ENCODE results near the gene SMIM41.

The SMIM41 gene

DNA sequence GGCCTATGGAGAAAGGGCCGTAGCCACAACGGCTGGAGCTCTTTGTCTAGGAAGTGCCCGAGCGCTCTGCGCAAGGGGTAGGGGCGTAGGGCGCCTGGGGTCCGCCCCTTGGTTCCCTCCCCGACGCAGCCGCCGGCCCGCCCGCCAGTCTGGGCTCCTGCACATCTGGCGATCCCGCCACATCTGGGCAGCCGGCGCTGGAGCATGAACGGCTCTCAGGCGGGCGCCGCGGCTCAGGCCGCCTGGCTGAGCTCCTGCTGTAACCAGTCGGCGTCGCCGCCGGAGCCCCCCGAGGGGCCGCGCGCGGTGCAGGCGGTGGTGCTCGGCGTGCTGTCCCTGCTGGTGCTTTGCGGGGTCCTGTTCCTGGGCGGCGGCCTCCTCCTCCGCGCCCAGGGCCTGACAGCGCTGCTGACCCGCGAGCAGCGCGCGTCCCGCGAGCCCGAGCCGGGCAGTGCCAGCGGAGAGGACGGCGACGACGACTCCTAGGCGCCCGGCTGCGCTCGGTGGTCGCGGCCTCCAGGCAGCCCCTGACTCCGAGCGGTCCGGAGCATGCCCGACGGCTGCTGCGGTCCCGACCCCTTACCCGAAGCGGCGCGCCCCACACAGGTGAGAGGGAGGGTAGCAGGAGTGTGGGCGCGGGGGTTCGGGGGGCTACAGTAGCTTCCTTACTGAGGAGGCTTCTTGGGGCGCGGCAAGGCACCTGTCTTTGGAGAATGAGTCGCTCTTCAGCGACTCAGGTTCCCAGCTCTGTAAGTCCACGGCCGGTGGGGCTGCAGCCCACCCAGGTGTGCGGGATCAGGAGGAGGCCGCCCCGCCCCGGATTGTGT lies at the start of gene SMIM41:
Gene SMIM41, plus strand, starts transcription at position 129 of the 827 bp plus-strand sequence. Its CDS starts 76 bp downstream, at position 205.
- no peak for DNase-seq

DNA sequence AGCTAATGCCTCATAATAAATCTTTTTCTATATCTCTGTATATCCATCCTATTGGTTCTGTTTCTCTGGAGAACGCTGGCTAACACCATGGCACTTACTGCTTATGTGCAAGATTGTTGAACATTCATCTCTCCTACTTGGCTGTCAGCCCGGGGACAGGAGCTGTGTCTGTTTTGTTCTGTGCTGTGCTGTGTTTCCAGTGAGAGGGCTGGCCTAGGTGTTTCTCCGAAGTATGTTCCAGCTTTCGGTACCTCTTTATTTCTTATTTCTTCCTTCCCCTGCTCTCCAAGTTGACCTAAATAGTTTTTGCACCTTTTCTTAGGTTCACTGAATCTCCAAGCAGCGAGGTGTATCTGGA lies 47.1 kb upstream of the SMIM41 start:
- DNase-seq: no peak

DNA sequence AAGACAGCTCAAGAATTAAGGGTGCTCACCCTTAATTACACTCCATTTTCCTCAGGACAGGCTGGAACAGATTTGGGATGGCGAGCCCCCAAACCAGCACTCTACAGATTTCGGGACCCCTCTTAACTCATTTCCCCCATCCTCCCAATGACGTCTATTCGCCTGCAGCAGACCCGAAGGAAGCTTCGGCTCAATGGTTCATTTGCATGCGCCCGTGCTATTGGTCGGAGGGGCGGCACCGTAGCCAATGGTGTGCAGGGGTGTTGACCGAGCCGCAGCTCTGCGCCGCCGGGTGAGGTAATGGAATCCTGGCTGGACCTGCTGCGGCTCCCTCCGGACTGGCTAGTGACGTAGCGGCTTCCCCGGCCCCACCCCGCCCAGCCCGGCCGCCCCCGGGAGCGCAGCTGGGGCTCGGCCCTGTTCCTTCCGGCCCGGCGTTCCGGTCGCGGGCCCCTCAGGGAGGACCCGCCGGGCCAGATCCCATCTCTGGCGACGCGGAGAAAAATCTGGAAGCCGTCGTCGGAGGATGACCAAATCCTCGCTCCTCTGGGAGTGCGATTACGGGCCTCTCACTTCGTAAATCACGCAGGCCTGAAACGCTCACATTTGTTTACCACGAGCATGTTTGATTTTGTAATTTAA lies 46.6 kb upstream of the SMIM41 start:
- DNase-seq: peak; percentile 83

DNA sequence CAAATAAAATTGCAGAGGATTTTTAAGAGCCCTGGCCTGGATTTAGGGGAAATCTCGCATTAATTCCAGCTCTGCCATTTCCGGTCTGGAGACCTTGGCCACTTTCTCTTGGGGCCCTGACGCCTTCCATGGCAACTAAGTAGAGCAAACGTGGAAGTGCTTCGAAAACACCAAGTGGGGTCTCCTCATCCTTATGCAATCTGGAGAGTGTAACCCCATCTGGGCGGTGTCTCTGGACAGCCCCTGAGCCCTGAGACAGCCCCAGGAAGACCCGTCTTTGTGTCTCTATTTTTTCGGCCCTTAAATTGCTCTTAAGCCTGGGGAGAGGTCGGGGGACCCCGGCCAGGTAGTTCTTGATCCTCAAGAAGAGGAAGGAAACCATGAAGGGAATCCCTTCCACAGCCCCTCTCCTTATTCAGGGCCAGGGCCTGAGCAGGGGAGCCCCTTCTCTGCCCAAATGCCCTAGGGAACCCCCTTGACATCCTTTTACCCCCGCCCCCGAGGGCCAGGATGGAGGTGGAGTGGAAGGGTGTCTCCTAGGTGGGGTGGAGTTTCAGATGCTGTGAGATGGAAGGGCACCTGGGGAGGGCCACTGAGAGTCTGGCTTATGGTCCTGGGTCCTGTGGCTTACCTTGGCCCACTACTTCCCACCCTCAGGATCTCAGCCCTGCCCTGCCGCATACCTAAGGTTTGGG lies 45.9 kb upstream of the SMIM41 start:
- DNase-seq: no peak

DNA sequence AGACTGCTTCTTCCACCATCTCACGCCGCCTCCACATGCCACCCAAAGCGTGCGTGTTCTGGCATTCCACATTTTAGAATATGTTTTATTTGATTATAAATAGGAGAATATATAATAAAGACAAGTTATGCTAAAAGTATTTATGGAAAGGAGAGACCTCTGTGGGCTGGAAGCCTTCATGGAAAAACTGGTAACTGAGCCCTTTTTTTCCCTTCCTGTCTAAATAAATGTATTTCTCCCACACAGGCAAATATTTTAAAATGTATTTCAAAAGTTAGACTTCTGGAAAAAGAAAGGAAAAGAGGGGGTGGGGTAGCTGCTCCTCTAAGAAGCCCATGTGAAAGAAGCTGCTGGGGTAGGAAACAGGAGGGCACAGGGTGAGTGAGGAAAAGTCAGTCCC lies 44.3 kb upstream of the SMIM41 start:
- no peak for DNase-seq

DNA sequence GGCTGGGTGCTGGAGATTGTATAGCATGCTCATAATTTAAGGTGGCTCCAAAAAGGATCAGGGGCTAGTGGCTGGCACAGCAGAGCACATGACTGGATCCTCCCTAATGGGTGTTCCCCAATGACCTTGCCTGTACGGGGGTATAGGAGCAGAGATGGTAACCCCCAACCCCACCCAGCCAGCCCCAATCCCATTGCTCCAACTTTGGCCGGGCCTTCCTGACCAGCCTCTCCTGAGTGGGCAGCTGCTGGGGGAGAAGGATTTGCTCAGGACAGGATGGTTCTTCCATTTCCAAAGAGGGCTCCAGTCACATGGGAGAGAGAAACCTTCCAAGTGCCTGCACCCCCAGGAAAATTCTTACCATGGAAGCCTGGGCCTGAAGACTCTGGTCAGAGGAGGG lies 43.6 kb upstream of the SMIM41 start:
- no peak for DNase-seq

DNA sequence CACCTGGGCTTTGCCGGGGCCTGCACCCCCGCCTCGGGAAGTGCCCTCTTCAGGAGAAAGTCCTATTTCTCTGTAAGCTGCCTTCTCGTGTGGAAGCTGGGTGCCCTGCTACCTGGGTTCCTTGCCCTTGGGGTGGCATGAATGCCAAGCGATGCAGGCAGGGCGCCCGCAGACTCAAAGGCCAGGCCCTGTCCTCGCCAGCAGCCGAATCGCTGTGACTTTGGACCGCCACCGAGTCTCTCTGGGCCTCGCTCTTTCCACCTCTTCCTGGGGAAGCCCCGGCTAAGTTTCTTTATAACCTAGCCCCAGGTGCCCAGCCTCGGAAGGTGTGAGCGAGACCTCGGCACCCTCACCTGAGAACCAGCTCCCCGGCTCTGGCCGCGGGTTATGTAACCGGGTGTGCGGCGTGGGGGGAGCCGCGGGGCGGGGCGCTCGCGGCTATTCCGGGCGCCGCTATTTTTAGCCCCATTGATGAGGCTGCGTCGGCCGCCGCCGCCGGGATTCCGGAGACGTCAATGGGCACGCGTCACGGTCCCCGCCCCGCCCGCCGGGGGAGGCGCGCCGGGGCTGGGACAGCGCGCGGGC lies 42.8 kb upstream of the SMIM41 start:
- DNase-seq: peak; percentile 78

DNA sequence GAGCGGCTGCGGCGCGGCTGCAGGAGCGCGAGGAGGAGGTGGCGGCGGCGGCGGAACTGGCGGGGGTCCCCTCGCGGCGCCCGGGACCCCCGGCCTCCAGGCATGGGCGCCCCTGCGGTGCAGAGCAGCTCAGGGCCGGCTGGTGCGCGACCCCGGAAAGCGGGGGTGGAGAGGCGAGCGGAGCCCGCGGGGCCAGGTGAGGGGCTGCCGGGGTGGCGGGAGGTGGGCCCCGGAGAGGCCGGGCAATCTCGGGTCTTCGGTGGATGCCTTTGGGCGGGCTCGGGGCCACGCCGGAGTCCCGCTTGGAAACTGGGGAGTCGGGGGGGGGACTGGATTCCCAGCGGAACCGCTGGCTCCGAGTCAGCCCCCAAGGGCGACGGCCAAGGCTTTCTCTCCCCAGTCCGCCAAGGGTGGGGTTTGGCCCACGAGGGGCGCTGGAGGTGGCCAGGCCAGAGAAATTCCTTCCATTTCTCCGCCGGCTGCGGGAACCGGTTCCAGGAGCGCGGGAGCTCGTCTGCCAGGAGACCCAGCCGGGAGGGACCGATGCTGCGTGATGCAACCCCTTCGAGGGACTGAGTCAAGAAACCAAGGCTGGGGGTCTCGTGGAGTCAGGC lies 42.1 kb upstream of the SMIM41 start:
- DNase-seq: no peak

DNA sequence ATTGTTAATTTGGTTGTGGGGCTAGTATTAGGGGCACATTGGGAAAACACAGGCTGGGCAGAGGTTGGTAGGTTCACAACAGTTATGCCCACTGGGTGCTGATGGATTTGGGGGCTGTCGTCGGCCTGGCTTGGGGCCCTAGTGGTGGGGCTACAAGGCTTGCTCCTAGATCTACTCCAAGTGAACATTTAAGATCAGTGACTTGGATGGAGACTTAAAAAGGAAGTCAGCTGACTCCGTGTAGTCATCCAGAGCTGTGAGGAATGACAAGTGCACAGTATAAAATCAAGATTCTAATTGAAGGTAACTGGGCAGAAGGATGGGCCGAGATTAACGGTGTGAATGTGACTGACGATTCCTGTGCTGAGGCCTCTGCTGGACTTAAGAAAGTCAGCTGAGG lies 41.1 kb upstream of the SMIM41 start:
- no peak for DNase-seq

DNA sequence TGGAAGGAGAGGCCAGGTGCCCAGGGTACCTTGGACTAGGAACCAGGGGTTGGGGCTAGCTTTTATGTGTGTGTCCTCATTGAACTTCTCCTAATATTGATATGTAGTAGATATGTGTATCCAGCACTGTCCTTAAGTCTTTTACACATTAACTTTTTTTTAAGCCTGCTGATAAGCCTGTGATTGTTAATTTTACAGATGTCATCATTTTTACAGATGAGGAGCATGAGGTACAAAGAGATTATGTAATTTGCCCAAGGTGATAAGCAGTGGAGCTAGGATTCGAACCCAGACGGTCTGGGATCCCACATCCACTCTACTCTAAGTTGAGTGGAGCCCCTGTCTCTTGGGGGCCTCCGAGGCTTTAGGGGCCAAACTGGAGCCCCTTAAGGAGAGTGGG lies 38.5 kb upstream of the SMIM41 start:
- no peak for DNase-seq

DNA sequence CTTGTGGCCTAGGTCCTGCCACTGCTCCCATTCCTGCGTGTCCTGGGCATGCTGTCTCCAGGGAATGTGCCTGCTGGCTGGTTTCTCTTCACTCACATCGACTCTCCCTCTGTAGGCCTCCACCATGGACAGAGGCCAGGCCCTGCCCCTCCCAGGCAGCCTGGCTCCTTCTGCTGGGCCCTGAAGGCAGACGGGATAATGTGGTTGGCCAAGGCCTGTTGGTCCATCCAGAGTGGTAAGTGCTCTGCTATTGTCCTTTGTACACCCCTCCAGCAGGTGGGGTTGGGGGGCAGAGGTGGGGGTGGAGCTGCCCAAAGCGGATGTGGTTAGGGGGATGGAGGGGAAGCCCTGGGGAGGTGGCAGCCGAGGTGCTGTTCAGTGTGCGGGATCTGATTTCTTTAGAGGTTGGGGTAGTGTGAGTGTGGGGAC lies 37.8 kb upstream of the SMIM41 start:
- DNase-seq: no peak

DNA sequence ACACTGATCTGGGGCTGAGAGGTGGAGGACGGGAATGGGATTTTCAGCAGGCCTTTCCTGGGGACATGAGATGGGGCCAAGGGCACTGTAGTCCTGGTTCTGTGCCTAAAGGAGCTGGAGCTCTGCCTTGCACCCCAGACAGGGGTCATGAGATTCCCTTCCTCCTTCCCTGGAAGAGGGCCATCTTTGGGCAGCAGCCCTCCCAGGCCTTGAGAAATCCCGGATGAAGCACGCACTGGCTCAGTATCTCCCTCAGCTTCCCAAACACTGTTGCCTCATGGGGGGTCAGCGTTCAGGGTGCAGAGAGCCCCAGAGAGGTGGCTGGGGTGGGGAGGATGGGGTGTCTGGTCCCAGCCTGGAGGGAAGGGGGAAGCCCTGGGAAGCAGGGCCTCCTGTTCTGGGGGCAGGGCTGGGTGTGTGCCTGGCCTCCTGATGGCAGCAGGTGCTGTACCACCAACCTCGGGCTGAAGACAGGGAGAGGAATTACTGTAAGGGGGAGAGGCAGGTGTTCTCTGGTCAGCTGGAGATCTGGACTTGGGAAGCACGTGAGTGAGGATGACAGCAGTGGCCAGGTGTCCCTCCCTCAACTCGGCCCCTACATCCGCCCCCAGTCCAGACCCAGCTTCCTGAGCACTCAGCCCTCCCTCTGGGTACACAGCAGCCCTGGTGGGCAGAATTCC lies 36.7 kb upstream of the SMIM41 start:
- DNase-seq: no peak

DNA sequence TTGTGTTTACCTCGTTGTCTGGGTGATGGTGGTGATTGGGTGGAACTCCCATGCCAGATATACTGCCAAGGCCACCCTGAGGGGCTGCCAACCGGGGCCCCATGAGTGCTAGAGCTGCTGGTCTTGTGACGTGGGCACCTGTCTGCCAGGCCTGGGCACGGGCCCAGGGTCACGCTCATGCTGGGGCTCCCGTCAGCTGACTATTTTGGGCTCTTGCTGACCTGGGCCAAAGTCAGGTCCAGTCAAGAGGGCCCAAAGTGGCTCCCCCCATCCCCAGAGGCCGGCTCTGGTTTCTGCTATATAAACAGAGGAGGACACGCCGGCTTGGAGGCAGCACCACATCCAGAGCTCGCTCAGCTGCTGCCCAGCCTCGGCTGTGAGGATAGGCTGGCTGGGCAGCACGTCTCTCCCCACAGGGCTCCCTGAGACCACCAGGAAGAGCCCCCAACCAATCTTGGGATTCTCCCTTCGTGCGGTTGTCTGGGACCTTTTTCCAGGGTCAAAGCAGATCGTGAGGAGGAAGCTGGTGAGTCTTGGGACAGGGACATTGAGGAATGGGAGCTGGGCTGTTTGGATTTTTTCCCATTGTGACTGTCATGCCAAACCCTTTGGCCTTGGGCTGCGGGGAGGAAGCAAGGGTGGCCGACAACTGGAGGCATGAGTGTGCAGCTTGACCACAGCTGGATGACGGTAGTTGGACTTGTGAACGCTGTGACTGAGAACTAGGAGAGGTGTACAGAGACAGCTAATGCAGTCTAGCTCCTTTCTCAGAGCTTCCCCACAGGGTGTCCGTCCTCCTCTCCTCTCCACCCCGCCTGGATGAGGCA lies 35.9 kb upstream of the SMIM41 start:
- no peak for DNase-seq

DNA sequence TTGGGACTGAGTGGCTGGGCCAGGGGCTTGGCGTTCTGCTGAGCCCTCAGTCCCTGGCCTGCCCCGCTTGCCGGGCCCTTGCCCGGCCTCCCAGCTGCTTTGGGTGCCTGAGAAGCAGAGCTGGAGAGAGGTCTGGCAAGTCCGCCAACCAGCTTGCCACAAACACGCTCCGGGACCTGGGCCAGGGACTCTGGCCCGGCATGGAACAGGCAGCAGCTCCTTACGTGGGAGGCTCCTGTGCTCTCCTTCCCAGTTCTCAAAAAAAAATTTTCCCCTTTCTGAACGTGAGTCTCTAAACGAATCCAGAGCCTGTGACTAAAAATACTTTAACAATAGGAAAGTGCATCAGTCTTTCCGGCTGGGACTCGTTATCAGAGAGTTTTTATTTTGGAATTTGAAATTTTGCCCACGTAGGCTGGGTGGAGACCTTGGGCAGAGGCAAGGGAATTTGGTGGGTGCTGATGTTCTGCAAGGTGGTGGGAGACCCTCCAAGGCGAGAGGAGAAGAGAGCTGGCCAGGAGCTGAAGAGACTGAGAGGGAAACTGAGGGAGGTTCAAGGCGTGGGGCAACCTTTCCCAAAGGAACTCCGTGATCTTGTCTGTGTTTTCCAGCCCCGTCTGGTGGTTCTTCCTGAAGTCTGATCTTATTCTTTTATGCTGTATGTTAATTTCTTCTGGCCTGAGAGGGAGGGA lies 35.1 kb upstream of the SMIM41 start:
- DNase-seq: no peak

DNA sequence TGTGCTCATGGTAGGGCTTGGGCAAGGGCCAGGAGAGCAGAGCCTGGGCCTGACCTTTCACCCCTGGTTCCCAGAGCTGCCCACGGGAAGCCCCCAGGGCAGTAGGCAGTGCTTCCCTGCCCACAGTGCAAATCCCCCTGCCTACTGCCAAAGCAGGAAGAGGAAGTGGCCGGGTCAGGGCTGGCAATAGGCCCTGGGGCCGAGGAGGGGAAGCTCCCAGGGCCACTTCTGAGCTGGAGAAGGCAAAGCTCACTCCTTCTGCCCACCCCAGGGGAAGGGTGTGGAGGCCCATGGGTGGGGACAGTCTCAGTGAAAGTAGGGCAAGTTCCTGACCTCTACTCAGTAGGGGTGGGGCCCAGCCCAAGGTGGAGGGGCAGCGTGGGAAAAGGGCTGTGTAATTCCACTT lies 33.7 kb upstream of the SMIM41 start:
- no peak for DNase-seq

DNA sequence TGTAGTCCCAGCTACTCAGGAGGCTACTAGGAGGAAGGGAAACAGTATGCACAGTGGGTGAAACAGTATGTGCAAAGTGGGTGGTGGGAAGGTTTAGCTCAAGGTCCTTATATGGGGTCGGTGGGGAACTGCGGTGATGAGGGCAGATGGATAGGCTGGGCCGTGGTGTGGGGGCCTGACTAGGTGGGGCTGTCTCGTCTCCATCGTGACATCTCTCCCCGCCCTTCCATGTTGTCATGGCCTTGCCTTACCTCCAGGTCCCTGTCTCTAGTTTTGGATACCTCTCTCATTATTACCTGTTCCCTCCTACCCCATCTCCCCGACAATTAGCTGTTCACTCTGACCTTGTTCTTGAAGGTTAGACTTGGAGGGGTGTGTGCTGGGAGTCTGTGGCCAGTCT lies 32.6 kb upstream of the SMIM41 start:
- no peak for DNase-seq

DNA sequence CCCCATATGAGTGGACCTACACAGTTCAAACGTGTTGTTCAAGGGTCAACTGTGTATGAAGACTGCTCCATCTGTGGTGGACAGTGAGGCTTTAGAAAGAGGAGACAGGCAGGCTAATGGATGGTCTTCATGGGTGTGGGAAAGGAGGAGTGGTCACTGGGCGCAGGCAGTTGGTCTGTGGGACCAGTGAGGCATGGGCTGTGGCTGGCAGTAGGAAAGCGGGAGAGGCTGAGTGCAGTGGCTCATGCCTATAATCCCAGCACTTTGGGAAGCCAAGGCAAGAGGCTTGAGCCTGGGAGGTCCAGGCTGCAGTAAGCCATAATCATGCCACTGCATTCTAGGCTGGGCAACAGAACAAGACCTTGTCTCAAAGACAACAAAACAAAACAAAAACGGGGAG lies 30.2 kb upstream of the SMIM41 start:
- DNase-seq: no peak

DNA sequence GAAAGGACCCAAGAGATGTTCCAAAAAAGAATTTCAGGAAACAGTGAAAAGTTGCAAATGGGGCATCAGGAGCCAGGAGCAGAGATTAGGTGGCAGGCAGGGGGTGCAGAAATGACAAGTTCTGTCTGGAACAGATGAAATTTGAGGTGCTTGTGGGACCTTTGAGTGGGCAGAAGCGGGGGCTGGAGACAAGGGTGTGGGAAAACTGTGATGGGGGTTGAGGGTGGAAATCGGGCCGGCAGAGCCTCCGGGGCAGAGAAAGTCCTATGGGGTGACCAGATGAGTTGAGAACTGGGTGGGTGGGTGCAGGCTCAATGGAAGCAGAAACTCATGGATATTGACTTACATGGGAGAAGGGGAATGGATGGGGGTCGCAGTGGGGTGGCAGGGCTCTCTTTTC lies 29.8 kb upstream of the SMIM41 start:
- DNase-seq: no peak

DNA sequence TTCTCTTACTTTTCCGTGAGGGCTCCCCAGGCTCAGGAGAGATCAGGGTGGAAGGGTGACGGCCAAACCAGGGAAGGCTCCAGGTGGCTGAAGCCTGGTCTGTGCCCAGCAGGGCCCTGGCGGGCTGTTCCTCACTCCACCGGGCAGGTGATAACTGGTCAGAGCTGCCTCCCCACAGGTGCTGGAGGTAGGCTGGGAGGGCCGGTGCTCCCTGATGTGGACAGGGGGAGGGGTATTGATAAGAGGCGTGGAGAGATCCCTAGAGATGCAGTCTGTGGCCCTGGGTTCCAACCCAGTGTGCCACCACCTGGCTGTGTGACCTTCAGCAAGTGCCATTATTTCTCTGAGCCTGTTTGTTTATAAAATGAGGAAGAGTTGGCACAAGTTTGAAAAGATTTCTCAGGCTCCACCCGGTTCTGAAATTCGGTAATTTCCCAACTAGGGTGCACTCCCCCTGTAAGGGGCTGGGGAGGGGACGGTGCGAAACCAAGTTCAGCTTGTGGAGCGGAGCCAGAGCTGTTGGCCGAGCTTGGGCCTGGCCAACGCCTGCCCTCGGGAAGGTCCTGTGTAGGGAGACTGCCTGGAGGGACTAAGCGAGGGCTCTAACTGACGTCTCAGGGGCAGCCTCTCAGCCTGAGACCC lies 29.3 kb upstream of the SMIM41 start:
- DNase-seq: no peak

DNA sequence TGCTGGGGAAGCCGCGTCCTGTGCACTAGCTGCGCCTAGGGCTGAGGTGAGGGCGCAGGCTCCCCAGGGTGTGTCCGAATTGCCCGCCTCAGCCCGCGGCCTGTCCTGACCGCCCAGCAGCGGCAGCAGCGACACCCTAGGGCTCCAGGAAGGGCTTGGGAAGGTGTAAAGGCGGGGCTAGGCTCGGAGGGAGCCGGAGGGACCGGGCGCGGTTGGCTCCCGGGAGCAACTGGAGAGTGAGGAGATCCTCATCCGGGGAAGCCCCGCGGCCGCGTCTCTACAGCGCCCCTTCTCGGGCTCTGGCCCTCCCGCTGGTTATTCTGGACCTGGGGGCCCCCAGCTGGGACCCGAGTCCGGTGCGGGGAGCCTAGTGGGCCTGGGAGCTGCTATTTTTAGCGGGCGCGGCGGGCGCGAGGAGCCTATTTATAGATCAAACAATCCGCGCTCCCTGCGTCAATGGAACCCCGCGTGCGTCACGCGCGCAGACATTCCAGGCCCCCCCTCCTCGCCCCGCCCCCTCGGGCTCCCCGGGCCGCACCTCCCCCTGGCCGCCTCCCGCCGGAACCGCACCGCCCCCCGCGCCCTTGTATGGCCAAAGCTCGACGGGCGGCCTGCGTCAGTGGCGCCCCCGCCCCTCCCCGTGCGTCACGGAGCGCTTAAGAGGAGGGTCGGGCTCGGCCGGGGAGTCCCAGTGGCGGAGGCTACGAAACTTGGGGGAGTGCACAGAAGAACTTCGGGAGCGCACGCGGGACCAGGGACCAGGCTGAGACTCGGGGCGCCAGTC lies 28.6 kb upstream of the SMIM41 start, which contains the start of gene NR4A1:
Gene NR4A1, plus strand, starts transcription at position 685 of the 784 bp plus-strand sequence. CDS start 2,887 bp downstream, outside the sequence.
- peak; percentile 98 for DNase-seq

Data from activated CD4-positive, CD25-positive, alpha-beta regulatory T cell treated with anti-CD3 and anti-CD28 coated beads, Interleukin-2, amount 50 U/mL, for 72 hours (primary cell).